Skeletal muscle tissue (tissue), 4 donors: Measurements from ENCODE around the gene TUT1. TPM values are rescaled to one million over a fixed set of nuclear protein-coding genes. Genes with fewer than 3 reads are reported as not detected.
"Not testable (repeated sequence)": the region's sequence is repeated elsewhere in the genome, so short reads cannot be mapped to it uniquely, and the experiment has no call there.

Experiments used
- H3K27ac ChIP-seq: one replicate; pipeline ENCODE4 v1.7.0; 2013; ENCODE audit warnings: mild to moderate bottlenecking, low read depth, low read length, inconsistent platforms
- H3K27me3 ChIP-seq, 3 donors: one replicate each; pipeline ENCODE4 v1.7.0; 2013; ENCODE audit warnings: low read length in 3 of 3; ENCODE audit not compliant: control insufficient read depth in 3 of 3, insufficient read depth in 3 of 3
- H3K36me3 ChIP-seq, 3 donors: one replicate each; pipeline ENCODE4 v1.7.0; 2013; ENCODE audit warnings: low read length in 3 of 3; ENCODE audit not compliant: control insufficient read depth in 3 of 3, insufficient read depth in 3 of 3
- H3K4me1 ChIP-seq, 3 donors: one replicate each; pipeline ENCODE4 v1.7.0; 2013; ENCODE audit warnings: low read length in 3 of 3, mild to moderate bottlenecking in 3 of 3; ENCODE audit not compliant: control insufficient read depth in 3 of 3, insufficient read depth in 3 of 3
- H3K4me3 ChIP-seq, 3 donors: one replicate each; pipeline ENCODE4 v1.7.0; 2013; ENCODE audit warnings: low read length in 3 of 3
- H3K9ac ChIP-seq, 3 donors: one replicate each; pipeline ENCODE4 v1.7.0; 2013; ENCODE audit warnings: low read length in 3 of 3, mild to moderate bottlenecking in 3 of 3, moderate library complexity in 2 of 3, low read depth in 1 of 3
- H3K9me3 ChIP-seq, 3 donors: one replicate each; pipeline ENCODE4 v1.7.0; 2013; ENCODE audit warnings: low read length in 3 of 3; ENCODE audit not compliant: control insufficient read depth in 3 of 3
- total RNA-seq: library from RNA; depleted of rRNA; stranded (reverse); fragments of >200 nt; gene quantifications from one replicate; pipeline ENCODE4 v1.2.3, GENCODE V29; 2014
- donor health status: Osteomylitis.

The TUT1 gene
- total RNA-seq, 1 donor from 2014 or later = 4.2 TPM

DNA sequence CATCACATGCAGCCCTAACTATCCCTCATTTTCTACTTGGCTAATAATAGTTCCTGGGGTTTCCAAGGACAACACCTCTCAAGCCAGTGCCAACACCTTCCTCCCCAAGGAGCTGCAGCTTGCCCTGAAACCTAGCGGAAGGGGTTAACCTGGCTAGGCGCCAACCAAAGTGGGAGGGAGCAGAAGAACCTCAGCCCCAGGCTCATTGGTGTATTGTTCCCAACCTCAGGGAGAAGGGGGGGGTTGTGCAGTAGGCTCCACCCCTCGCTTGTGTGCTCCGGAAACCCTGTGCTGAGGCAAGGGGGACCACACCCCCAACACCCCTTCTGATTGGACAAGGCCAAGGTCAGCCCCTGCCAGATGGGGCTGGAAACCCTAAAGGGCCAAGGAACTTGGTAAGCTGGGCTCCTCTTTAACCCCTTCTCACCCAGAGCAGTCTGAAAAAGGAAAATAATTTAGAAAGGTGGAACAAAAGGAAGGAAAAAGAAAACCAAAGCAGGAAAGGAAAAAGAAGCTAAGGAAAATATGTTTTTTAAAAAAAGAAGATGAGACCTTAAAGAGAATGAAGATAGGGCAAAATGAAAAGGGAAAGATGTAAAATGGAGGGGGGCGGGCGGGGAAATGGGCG, 7.9 kb upstream of the TUT1 start:
- H3K27ac ChIP-seq = peak overlapping the region; percentile 88
- peak overlapping the region in 2 of 3 donors; percentile 35 to 86 for H3K4me3 ChIP-seq
- H3K9me3 ChIP-seq = no peaks in the 10 kb centered on the region
- H3K9ac ChIP-seq = peak overlapping the region in 2 of 3 donors; percentile 16 to 62
- H3K36me3 ChIP-seq = peaks cover 39 to 43% (median 41%) of the 10 kb centered on the region in 3 donors
- peaks cover 33 to 46% (median 35%) of the 10 kb centered on the region in 3 donors for H3K4me1 ChIP-seq
- no peaks in the 10 kb centered on the region for H3K27me3 ChIP-seq

DNA sequence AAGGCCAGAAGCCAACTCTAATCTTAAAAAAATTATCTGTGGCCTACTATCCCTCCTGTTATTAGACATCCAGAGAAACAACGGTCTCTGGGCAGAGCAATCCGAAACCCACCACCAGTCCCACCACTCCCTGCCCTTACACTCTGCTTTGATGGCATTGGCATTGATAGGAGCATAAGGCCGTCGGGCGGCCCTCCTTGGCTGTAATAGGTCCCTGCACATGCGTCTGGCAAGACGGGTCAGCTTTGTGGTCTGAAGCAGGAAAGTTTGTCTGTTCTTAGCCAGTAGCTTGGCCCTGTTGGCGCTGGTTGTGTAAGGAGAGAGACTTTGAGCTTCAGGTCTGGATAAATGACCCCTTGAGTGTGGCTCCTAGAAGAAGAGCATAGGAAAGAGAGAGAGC, 3.8 kb upstream of the TUT1 start:
- H3K4me1 ChIP-seq = peaks cover 36 to 42% (median 42%) of the 10 kb centered on the region in 3 donors

DNA sequence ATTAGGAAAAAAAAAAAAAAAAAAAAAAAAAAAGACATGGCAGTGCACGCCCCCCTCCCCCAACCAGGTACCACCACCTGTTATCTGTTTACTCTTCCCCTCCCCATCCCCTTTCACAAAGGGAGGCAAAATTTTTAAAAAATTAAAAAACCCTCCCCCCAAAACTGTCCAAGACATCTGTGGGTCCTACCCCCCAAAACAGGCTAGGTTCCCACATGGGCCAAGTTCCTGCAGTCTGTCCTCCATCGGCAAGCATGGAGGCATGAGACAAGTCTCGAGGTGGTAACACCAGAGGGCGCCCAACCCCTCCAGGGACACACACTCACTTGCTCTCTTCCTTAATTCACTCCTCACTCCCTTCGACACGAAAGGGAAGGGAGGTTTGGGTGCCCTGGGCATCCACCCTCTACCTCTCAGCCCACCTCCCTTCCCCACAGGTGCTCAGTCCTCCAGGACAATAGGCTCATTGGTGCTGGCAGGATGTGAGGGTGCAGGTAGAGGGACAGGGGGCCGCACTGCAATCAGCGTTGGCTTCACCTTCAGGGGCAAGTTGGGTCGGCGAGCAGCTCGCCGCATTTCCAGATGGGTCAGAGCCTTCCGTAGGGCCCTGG, 2.2 kb upstream of the TUT1 start:
- Histone ChIP-seq H3K27me3 (no peaks in the 10 kb centered on the region), H3K4me1 (peaks cover 26 to 36% (median 32%) of the 10 kb centered on the region in 3 donors), H3K9ac (peak overlapping the region in 1 of 3 donors; percentile 83), H3K9me3 (no peaks in the 10 kb centered on the region), H3K4me3 (no peak overlapping the region), H3K27ac (no peak overlapping the region), H3K36me3 (peaks cover 44 to 50% (median 44%) of the 10 kb centered on the region in 3 donors)

More for the DNA sequence above, 3.8 kb upstream of the TUT1 start:
- no peaks in the 10 kb centered on the region for H3K27me3 ChIP-seq
- H3K9me3 ChIP-seq = no peaks in the 10 kb centered on the region
- H3K9ac ChIP-seq = no peak overlapping the region
- H3K27ac ChIP-seq = no peak overlapping the region
- peaks cover 46 to 49% (median 48%) of the 10 kb centered on the region in 3 donors for H3K36me3 ChIP-seq
- no peak overlapping the region for H3K4me3 ChIP-seq

DNA sequence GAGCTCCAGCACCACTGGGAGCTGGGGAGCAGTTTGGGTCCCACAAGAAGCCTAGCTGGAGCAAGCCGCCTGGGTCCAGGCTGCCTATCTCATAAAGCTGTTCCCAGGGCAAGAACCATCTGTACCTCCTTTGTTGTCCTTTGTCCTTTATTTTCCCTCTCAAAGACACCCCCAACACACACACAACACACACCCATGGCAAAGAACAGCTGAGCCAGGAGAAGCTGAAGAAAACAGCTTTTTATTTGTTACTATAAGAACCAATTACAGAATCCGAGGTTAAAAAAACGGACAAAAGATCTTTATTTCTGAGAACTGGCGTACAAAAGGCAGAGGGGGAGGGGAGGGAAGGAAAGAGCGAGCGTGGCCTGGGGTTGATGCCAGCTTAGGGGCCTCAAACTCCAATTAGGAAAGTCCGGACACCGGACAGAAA, 1.7 kb upstream of the TUT1 start:
- Histone ChIP-seq H3K4me1 (peaks cover 26 to 36% (median 28%) of the 10 kb centered on the region in 3 donors), H3K27ac (peak overlapping the region; percentile 95), H3K27me3 (no peaks in the 10 kb centered on the region), H3K4me3 (no peak overlapping the region), H3K9ac (peak overlapping the region in 2 of 3 donors; percentile 83 to 90), H3K9me3 (no peaks in the 10 kb centered on the region), H3K36me3 (peaks cover 43 to 49% (median 47%) of the 10 kb centered on the region in 3 donors)

GRCh38 chr11:62592146-62592815, 958 bp upstream of the TUT1 start:
- peak overlapping the region; percentile 83 to 90 (median 90) for H3K9ac ChIP-seq
- H3K4me3 ChIP-seq = peak overlapping the region; percentile 73 to 89 (median 77)
- peaks cover 40 to 48% (median 46%) of the 10 kb centered on the region in 3 donors for H3K36me3 ChIP-seq
- peak overlapping the region; percentile 95 for H3K27ac ChIP-seq
- H3K4me1 ChIP-seq = peaks cover 26 to 36% (median 26%) of the 10 kb centered on the region in 3 donors
- H3K27me3 ChIP-seq = no peaks in the 10 kb centered on the region
- H3K9me3 ChIP-seq = no peaks in the 10 kb centered on the region

GRCh38 chr11:62588966-62589637, 2.2 kb downstream of the TUT1 start:
- H3K27ac ChIP-seq = no peak overlapping the region
- no peak overlapping the region for H3K9ac ChIP-seq
- H3K36me3 ChIP-seq = peaks cover 26 to 32% (median 27%) of the 10 kb centered on the region in 3 donors

DNA sequence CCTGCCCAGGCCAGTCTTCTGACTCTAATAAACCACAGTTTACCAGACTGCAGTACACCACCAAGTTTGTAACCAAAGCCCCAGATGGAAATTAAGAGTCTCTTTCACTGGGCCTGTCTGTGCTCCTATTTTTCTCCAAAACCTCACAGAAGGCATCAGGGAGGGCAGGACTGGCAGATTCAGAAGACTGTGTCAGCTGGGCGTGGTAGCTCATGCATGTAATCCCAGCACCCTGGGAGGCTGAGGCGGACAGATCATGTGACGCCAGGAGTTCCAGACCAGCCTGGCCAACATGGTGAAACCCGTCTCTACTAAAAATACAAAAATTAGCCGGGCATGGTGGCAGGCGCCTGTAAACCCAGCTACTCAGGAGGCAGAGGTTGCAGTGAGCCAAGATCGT, 6.0 kb downstream of the TUT1 start:
- H3K4me3 ChIP-seq, H3K9me3 ChIP-seq, H3K27ac ChIP-seq, H3K27me3 ChIP-seq: not testable (repeated sequence)
- Histone ChIP-seq H3K9ac (peak overlapping the region in 1 of 3 donors; percentile 33), H3K4me1 (peaks cover 11 to 17% (median 14%) of the 10 kb centered on the region in 3 donors), H3K36me3 (peaks cover 24 to 41% (median 35%) of the 10 kb centered on the region in 3 donors)

More at GRCh38 chr11:62588966-62589637, 2.2 kb downstream of the TUT1 start:
- Histone ChIP-seq H3K27me3 (no peaks in the 10 kb centered on the region), H3K9me3 (no peaks in the 10 kb centered on the region), H3K4me3 (no peak overlapping the region), H3K4me1 (peaks cover 26 to 36% (median 26%) of the 10 kb centered on the region in 3 donors)

DNA sequence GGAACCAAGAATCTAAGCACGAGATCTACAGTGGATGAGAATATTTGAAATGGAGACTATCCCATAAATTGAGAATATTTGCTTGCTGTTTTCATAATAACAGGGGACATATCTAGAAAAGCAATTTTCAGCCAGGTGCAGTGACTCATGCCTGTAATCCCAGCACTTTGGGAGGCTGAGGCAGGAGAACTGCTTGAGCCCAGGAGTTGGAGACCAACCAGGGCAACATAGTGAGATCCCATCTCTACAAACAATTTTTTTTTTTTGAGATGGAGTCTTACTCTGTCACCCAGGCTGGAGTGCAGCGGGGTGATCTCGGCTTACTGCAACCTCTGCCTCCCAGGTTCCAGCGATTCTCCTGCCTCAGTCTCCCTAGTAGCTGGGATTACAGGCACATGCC, 9.6 kb downstream of the TUT1 start:
- H3K4me3 ChIP-seq, H3K9me3 ChIP-seq, H3K27ac ChIP-seq, H3K27me3 ChIP-seq: not testable (repeated sequence)
- Histone ChIP-seq H3K36me3 (peaks cover 22 to 42% (median 37%) of the 10 kb centered on the region in 3 donors), H3K4me1 (peaks cover 7 to 10% (median 10%) of the 10 kb centered on the region in 3 donors), H3K9ac (peak overlapping the region in 1 of 3 donors; percentile 19)

GRCh38 chr11:62580959-62581715, 10.2 kb downstream of the TUT1 start:
- Histone ChIP-seq H3K9ac (peak overlapping the region in 1 of 3 donors; percentile 19), H3K36me3 (peaks cover 26 to 43% (median 40%) of the 10 kb centered on the region in 3 donors), H3K4me3 (peak overlapping the region in 1 of 3 donors; percentile 35), H3K27ac (no peak overlapping the region), H3K9me3 (no peaks in the 10 kb centered on the region), H3K27me3 (no peaks in the 10 kb centered on the region), H3K4me1 (peaks cover 12 to 16% (median 12%) of the 10 kb centered on the region in 3 donors)
